NCI-H2171 treated with DMSO at 0.1 percent for 48 hours (cell line): ENCODE results near the gene TACR1.
A peak's percentile ranks its signal among the peaks of the same experiment; 100 is the strongest.
"Not testable (repeated sequence)": the region's sequence is repeated elsewhere in the genome, so short reads cannot be mapped to it uniquely, and the experiment has no call there.

Experiments
- DNase-seq: peaks from one replicate; lab custom pipeline; 2025; lab: John Stamatoyannopoulos, UW

The TACR1 gene

DNA sequence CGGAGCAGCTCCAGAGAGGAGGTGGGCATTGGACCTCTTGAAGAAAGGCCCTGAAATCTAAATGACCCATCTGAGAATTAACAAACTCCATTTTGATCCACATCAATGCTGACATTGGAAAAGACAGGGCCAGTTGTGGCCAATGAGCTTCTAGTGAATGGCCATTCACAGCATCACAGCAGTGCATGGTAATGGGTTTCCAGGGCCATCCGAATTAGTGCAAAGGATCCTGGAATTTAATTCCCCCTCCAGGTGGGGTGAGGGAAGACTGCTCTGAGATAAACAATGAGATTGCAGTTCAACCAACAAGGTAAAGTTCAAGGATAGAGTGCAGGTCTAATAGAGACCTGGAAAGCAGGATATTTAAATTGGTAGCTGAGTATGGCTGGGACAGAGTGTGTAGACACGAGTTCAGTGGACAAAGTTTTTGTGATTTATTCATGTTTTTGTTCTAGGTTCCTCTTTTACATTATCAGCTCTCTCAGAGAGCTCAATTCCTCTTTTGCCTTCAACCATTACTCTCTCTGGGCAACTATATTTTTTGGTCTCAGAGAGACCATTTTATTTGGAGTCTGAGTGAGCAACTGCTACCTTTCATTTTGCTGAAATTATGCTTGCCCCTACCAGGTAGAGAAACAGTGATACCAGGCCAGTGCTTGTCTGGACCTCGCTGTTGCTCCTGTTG is 5.0 kb downstream of the TACR1 start:
- no peak for DNase-seq

DNA sequence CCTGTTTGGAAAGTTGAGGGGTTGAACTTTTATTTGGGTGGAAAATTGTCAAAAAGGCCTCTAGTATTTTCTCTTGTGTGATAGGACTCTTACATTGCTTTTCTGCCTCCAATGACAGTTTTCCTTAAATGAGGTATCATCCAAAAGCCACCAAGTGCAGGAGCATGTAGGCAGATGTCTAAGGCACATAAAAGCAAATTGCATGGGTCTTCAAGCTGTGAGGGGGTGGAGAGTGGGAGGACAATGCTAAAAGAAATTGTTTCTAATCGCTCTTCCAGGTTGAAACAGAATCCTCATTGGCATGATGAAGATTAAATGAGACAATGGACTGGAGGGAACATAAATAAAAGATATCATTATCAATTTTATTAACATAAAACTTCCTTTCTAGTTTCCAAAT is 6.8 kb downstream of the TACR1 start:
- DNase-seq: no peak

DNA sequence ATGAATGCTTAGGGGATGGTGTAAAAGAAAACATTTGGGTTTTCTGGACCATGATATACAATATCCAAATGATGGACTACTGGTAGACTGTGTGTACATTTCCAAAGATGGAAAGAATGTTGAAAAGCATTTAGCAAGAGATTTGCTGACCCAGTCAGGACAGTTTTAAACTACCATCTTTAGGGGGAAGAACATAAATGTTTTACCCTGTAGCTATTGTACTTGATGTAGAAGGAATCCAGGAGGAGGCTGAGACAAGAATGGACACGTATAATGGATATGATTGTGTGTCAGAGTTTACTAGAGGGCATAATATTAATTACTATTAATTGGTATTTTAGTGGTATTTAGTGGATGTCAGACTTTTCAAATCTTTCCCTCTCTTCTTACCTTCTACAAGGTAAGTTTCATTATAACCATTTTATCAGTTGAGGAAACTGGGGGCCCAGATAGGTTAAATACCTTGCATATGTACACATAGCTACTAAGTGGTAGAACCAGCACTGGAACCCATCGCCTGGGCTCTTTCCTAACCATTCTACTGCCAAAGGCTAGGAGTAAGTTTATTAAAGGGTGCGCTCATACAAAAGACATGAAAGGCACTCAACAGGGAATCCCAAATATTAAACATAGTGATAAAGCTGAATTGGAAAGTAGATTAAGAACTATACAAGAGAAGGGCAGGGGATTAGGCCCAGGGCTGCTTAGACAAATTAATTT is 8.9 kb downstream of the TACR1 start:
- DNase-seq: no peak

DNA sequence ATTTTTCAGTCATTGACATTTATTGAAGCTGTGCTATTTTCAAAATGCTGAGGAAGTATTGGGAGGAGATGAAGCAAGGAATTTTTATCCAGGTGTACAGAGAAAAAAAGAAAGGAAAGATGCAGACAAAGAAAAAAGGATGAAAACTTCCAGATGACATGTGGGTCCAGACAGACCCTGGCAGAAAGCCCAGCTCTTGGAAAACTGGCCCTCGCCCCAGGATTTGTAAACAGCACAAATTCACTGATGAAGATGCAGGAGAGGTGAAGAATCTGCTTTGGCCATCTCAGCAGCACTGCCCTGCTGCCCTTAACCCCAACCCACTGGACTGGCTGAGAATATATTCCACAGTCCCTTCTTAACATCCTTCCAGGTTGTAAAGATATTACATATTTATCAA is 12.5 kb downstream of the TACR1 start:
- peak; percentile 39 for DNase-seq

DNA sequence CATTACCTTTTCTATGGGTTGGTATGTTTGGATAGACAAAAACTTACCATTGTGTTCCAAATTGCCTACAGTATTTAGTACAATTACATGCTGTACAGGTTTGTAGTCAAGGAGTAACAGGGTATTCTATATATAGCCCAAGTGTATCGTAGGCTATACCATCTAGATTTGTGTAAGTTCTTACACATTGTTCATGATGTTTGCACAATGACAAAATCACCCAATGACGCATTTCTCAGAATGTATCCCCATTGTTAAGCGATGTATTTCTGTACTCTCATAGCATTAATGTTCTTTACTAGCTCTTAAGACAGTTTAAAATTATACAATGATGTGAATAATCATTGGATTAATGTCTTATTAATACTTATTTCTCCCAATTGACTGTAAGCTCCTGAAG is 16.7 kb downstream of the TACR1 start:
- DNase-seq: no peak

DNA sequence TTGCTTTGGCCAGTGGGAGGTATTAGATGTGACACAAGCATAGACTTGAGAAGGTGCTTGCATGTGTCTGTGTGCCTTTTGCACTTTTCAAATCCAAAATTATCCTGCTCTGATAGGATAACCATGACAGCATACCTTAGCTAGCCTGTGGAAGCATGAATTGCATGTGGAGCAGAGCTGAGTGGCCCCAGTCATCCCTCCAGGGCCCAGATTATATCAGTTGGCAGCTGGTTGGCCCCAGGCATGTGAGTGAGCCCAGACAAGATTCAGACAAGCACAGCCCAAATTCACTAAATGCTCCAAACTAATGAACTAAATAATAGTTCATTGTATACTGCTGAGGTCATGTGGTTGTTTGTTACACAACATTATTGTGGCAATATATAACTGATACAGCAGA is 18.8 kb downstream of the TACR1 start:
- peak; percentile 39 for DNase-seq

DNA sequence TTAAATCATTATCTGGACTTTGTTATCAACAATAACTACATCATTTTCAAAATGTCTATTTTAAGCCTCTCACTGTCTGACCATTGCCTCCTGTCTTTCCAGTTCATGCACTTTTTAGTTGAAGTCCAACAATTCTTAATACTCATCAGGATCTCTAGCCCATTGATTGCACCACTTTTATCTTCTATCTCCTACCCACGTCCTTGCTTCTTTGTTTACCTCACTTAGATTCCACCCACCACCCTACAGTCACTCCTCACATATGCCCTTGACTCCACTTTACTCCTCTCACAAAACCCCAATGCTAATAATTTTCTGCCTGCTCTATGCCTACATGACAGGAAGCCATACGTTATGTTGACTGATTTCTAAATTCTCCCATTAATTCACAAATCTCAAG is 21.9 kb downstream of the TACR1 start:
- no peak for DNase-seq

DNA sequence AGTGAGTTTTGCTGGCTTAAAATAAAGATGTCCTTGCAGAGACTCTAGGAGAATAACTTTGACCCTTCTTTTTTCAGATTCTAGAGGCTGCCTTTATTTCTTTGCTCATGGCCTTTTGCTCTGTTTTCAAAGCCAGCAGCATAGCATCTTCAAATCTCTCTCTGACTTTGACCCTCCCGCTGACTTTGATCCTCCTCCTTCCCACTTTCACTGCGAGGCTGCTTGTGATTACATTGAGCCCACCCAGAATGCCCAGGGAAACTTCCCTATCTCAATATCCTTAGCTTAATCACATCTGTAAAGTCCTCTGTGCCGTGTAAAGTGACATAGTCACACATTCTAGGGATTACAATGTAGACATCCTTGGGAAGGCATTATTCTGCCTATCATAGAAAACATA is 23.9 kb downstream of the TACR1 start:
- no peak for DNase-seq

DNA sequence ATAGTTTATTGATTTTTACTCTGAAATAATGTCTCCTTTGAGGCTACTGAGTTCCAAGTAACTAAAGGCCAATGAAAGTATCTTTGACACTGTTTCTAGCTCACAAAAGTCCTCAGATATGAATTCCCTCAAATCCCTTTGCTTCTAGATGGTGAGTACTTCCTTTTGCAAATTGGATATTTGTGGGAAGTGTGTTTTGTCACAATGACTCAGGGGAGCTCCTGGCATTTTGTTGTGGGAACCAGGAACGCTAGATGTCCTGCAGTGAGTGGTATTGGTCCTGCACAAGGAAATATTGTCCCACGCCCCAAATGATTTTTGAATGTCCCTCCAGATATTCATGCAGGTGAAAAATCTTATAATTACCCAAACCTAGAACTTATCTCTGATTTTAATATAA is 24.3 kb downstream of the TACR1 start:
- DNase-seq: no peak

DNA sequence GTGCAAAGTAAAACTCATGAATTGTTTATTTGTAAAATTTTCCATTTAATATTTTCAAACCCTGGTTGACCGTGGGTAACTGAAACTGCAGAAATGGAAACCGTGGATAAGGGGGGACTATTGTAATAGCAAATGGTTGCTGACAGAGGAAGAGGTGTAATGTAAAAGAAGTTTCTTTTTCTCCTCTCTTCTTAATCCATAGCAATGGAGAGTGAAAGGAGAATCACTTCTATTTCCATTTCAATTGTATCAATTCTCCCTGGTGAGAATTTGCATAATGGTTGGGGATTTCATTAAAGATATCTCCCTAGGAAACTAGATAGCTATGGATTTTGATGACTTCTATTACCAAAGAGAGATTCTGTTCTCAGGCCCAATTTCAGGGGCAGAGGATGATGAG is 24.8 kb downstream of the TACR1 start:
- no peak for DNase-seq

DNA sequence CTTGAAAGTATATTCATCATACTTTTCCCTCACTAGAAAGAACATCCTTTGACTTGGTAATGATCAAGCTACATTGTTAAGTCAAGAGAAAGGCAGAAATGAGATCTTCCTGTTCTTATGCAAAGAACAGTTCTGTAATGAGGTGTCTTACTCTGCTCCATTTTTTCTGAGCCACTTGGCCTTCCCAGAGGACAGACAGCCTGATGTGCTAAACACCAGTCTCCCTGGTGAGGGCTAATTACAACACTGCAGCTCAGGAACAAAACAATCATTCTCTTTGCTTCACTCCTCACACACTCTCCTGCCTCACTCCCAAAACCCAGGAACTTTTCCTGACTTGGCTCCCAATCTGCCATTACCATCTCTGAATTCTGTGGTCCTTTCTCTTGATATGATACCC is 25.6 kb downstream of the TACR1 start:
- no peak for DNase-seq

DNA sequence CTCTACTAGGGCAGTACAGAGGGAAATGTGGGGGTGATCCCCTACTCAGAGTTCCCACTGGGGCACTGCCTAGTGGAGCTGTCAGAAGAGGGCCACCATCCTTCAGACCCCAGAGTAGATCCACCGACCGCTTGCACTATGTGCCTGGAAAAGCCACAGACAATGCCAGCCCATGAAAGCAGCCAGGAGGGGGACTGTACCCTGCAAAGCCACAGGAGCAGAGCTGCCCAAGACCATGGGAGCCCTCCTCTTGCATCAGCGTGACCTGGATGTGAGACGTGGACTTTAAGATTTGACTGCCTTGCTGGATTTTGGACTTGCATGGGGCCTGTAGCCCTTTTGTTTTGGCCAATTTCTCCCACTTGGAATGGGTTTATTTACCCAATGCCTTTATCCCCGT is 27.9 kb downstream of the TACR1 start:
- not testable (repeated sequence) for DNase-seq

DNA sequence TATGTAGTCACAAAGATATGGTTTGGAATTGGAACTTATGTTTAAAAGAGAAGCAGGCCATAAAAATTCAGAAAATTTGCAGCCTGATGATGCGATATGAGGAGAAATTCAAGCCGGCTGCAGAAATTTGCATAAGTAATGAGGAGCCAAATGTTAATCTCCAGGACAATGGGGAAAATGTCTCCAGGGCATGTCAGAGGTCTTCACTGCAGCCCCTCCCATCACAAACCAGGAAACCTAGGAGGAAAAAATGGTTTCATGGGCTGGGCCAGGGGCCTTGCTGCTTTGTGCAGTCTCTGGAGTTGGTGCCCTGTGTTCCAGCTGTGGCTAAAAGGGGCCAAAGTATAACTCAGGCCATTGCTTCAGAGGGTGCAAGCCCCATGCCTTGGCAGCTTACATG is 28.4 kb downstream of the TACR1 start:
- DNase-seq: no peak

DNA sequence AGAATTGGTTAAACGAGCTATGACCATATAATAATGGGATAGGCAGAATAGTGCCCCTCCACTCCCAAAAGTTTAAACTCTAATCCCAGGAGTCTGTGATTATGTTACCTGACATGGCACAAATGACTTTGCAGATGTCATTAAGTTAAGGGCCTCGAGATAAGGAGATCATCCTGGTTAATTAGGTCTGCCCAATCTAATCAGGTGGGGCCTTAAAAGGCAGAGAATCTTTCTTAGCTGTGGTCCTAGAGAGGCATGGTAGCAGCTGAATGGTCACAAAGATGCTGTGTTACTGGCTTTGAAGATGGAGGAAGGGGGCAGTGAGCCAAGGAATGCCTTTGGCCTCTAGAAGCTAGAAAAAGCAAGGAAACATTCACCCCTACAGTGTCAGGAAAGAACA is 31.1 kb downstream of the TACR1 start:
- DNase-seq: no peak

DNA sequence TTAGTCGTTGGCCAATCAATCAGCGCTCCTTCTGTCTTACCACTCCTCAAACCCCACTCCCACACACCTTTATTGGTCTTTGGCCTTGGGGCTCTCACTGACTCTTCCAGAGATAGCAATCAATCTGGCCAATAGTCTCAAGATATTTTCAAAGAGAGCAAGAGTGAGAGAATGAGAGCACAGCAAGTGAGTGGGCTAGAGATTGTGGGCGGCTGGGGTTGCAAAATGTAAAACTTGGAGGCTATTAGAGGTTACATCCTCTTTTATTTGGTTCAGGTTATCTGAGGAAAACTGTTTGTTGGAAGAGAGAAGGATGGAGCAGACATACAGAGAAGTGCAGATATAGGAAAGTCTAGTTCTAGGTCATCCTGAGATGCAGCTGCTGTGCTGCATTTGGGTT is 32.8 kb downstream of the TACR1 start:
- no peak for DNase-seq

DNA sequence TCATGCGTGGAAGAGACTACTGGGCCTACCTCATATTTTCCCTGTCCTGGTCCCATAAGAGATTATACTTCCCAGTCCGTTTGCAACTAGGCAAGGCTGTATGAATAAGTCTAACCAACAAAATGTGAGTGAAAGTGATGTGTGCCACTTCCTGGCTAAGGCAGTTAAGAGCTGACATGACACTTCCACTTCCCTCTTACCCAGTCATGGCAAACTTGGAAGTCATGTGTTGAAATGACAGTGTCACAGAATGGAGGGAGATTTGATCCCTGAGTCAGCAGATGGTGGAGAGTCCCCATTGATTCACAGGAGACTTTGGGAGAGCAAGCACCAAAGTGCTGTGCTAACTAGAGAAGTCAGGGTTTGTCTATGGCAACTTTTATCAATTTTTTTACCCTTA is 36.4 kb downstream of the TACR1 start:
- peak; percentile 34 for DNase-seq

DNA sequence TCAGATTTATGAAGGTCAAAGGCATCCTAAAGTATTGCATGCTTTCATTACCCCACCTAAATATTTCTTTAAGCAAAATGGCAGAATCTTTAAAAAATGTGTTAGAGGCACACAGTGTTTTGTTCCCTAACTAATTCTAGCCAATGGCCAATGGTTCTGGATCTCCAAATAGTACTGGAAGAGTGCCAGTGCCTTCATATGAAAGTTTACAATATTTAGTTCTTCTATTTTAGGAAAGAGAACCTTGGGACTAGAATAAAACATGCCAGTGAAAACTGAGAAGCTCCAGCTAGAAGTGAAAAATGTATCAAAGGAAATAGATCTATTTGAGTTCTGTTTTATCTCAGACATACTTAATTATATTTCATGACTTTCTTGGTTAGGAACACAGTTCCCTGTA is 37.1 kb downstream of the TACR1 start:
- no peak for DNase-seq

DNA sequence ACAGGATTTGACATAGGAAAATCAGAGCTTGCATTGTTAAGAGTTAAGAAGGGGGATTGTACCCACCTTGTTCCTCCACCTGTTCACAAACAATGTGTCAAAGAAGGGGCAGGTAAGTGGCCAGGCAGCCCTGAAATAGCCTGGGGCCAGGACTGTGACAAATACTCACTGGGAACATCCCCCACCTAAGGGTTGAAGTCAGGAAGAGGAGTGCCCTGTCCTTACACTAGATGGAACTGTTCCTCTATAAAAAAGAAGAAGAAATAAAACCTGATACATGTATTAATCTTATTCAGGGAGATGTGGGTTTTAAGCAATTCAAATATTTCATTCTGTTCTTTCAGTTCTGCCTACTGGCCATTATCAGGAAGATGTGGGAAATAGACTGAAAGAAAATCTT is 41.9 kb downstream of the TACR1 start:
- no peak for DNase-seq

DNA sequence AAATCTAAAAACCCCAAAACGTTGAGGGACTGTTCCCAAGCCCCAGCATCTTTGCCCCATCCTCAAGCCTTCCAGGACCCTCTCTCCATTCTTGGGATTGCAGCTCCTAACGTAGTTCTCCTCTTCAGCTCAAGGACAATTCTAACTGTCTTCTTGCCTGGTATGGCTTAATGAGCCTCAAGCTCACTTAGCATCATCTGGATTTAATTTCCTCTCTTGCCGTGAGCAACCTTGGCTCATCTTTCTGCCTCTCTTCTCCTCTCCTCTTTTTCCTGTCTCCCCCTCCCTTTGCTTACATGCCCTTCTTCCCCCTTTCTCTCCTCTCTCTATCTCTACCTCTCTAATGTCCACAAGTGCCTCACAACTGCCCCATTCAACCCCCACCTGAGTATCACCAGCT is 44.2 kb downstream of the TACR1 start:
- no peak for DNase-seq

DNA sequence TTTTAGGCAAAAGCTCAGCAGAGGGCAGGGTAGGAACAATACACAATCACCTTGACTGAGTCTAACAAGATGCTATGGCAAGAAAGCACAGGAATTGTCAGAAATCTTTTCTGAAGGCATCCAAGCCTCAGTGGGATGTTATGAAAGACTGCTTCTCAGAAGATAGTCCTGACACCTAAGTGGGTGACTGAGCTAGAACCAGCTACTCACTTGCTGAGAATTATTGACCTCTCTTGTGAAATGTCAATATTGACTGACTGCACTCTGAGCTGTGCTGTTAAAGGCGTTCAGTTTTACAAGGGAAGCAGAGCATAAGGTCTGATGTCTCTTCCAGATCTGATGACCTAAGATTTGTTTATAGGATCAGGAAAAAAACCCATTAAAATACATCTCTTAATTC is 46.1 kb downstream of the TACR1 start:
- DNase-seq: no peak

DNA sequence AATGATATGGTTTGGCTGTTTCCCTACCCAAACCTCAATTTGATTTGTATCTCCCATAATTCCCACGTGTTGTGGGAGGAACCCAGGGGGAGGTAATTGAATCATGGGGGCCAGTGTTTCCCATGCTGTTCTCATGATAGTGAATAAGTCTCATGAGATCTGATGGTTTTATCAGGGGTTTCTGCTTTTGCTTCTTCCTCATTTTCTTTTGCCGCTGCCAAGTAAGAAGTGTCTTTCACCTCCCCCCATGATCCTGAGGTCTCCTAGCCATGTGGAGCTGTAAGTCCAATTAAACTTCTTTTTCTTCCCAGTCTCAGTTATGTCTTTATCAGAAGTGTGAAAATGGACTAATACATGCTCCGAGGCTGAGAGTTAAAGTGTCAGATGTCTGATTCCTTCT is 47.1 kb downstream of the TACR1 start:
- DNase-seq: not testable (repeated sequence)

DNA sequence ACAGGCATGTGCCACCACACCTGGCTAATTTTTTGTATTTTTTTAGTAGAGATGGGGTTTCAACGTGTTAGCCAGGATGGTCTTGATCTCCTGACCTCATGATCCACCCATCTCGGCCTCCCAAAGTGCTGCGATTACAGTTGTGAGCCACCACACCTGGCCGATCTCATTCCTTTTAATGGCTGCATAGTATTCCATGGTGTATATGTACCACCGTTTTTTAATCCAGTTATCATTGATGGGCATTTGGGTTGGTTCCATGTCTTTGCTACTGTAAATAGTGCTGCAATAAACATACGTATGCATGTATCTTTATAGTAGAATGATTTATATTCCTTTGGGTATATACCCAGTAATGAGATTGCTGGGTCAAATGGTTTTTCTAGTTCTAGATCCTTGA is 51.4 kb downstream of the TACR1 start:
- DNase-seq: not testable (repeated sequence)

DNA sequence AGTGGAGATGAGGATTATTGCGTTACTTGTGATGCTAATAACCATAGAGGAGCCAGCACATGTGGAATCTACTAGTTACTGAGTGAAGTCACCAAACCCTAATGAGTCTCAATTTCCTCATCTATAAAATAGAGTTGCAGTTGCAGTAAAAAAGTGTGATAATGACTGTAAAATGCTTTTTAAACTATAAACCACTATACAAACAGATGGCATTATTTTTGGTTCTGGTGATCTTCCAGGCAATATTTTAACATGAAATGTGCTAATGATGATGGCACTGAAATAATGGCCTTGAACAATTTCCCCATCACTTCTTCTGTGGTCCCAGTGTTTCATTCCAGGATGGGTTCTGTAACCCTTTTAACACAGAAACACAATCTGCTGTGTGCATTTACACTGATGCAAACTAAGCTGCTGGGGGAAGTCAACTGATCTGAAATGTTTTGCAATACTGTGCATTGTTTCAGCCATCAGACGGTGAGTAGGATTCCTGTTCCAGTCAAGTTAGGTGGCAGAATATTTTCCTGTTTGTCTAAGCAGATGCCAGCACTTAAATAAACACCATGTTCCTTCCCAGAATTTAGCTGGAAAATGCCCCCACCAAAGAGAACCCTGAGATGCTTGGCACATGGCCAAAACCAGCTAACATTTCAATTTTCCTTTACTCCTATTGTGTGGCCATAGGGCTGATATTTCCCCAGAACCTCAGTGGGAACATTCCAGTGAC is 52.6 kb downstream of the TACR1 start:
- peak; percentile 5 for DNase-seq
